ENCODE results near the gene PLPPR3. TPM values are rescaled to one million over a fixed set of nuclear protein-coding genes. Genes with fewer than 3 reads are reported as not detected.

Gene PLPPR3
- polyA plus RNA-seq, 1 of the 3 experiments (the other 2 are of a cell fraction), result 1.6 TPM

GRCh38 chr19:831407-832369 is 9.9 kb upstream of the PLPPR3 start:
- H3K4me1 ChIP-seq (ENCODE audit: control insufficient read depth in 1 of 2, insufficient read depth in 2 of 2, low read depth in 1 of 2, low read length in 1 of 2), result no peaks in the 10 kb centered on the region
- CTCF ChIA-PET, result interaction anchor here (1.1 to 1.7 kb wide), 4 partner anchors 19 to 62 kb away, joined by 3 to 5 read pairs (median 4); no protein-coding TSS in a partner anchor
- H4K20me1 ChIP-seq (ENCODE audit: insufficient read depth), result no peaks in the 10 kb centered on the region
- POLR2A ChIA-PET, result no interaction called here
- no peaks in the 10 kb centered on the region for H3K36me3 ChIP-seq (replicated peaks in 1 of 2; ENCODE audit: control insufficient read depth in 1 of 2, insufficient read depth in 2 of 2, low read length in 1 of 2)
- H2AFZ ChIP-seq (ENCODE audit: low read depth), result no peak overlapping the region
- peaks cover 63% of the 10 kb centered on the region for H3K27me3 ChIP-seq (ENCODE audit: insufficient read depth)
- H3K9me2 ChIP-seq, result no peaks in the 10 kb centered on the region
- WGBS (ENCODE audit: low lambda C conversion rate), result 26% methylated on average over 32 of the region's 38 CpGs
- no peak overlapping the region for H3K4me2 ChIP-seq
- no peak for DNase-seq
- no peaks in the 10 kb centered on the region for H3K79me2 ChIP-seq (ENCODE audit: insufficient read depth)
- no peak overlapping the region for H3K9ac ChIP-seq
- H3K27ac ChIP-seq (ENCODE audit: low read depth in 2 of 2, low read length in 1 of 2), result no peak overlapping the region
- no peaks in the 10 kb centered on the region for H3K9me3 ChIP-seq
- TF ChIP-seq FOXJ3 (CRISPR knock-in tag; IDR thresholded peaks at IDR 0.05) (no peak), RXRA (IDR thresholded peaks at IDR 0.05; ENCODE audit: borderline replicate concordance, low read depth) (no peak), FOXM1 (IDR thresholded peaks at IDR 0.05; ENCODE audit: low read depth) (no peak), MXI1 (IDR thresholded peaks at IDR 0.05; ENCODE audit: low read depth, low read length) (no peak), TCF12 (IDR thresholded peaks at IDR 0.05) (no peak), USF1 (IDR thresholded peaks at IDR 0.05; ENCODE audit: borderline replicate concordance, low read depth) (no peak), GABPA (IDR thresholded peaks at IDR 0.05; ENCODE audit: low read depth) (no peak), TAF1 (IDR thresholded peaks at IDR 0.05; ENCODE audit: borderline replicate concordance, low read depth, low read length) (no peak)
- no peak overlapping the region for H3K4me3 ChIP-seq (ENCODE audit: low read depth in 2 of 2, low read length in 1 of 2)
- H3F3A ChIP-seq (replicated peaks; ENCODE audit: insufficient read depth), result peaks cover 5% of the 10 kb centered on the region

- H2AFZ ChIP-seq (ENCODE audit: low read depth), result no peak overlapping the region
- no peak overlapping the region for H3K4me2 ChIP-seq
- no peaks in the 10 kb centered on the region for H3K9me2 ChIP-seq
- no peaks in the 10 kb centered on the region for H3K4me1 ChIP-seq (ENCODE audit: control insufficient read depth in 1 of 2, insufficient read depth in 2 of 2, low read depth in 1 of 2, low read length in 1 of 2)
- no peak overlapping the region for H3K4me3 ChIP-seq (ENCODE audit: low read depth in 2 of 2, low read length in 1 of 2)
- TF ChIP-seq CHD2 (IDR thresholded peaks at IDR 0.05; ENCODE audit: low read length, partially characterized antibody) (no peak), TAF1 (IDR thresholded peaks at IDR 0.05; ENCODE audit: borderline replicate concordance, low read depth, low read length) (no peak), EZH2phosphoT487 (IDR thresholded peaks at IDR 0.05; ENCODE audit: borderline replicate concordance, low read depth) (no peak), SMC3 (IDR thresholded peaks at IDR 0.05; ENCODE audit: low read depth, low read length) (no peak), ZBTB33 (IDR thresholded peaks at IDR 0.05; ENCODE audit: borderline replicate concordance, low read depth) (no peak), MXI1 (IDR thresholded peaks at IDR 0.05; ENCODE audit: low read depth, low read length) (no peak), JUND (IDR thresholded peaks at IDR 0.05) (no peak), EP300 (IDR thresholded peaks at IDR 0.05; ENCODE audit: borderline replicate concordance in 1 of 2, low read depth in 1 of 2, low read length in 1 of 2) (no peak), SIN3A (IDR thresholded peaks at IDR 0.05; ENCODE audit: borderline replicate concordance, low read depth, low read length) (no peak), RFX5 (IDR thresholded peaks at IDR 0.05; ENCODE audit: low read length) (no peak), NFIC (IDR thresholded peaks at IDR 0.05; ENCODE audit: borderline replicate concordance) (no peak), YY1 (IDR thresholded peaks at IDR 0.05; ENCODE audit: low read depth) (no peak)
- ChIA-PET POLR2A (no interaction called here), CTCF (no interaction called here)
- H3K79me2 ChIP-seq (ENCODE audit: insufficient read depth), result no peaks in the 10 kb centered on the region
- H3K27me3 ChIP-seq (ENCODE audit: insufficient read depth), result peaks cover 42% of the 10 kb centered on the region
- WGBS (ENCODE audit: low lambda C conversion rate), result 50% methylated on average over 18 of the region's 18 CpGs
- H3F3A ChIP-seq (replicated peaks; ENCODE audit: insufficient read depth), result peaks cover 5% of the 10 kb centered on the region
- DNase-seq, result no peak
- H4K20me1 ChIP-seq (ENCODE audit: insufficient read depth), result no peaks in the 10 kb centered on the region
- no peak overlapping the region for H3K9ac ChIP-seq
- no peaks in the 10 kb centered on the region for H3K9me3 ChIP-seq
- no peaks in the 10 kb centered on the region for H3K36me3 ChIP-seq (replicated peaks in 1 of 2; ENCODE audit: control insufficient read depth in 1 of 2, insufficient read depth in 2 of 2, low read length in 1 of 2)
- no peak overlapping the region for H3K27ac ChIP-seq (ENCODE audit: low read depth in 2 of 2, low read length in 1 of 2)
These were observed 7.5 kb upstream of the PLPPR3 start for GRCh38 chr19:829129-829758.
